NCI-H526 (cell line): ENCODE data around the gene MRPL28.
"Not testable (repeated sequence)": the region's sequence is repeated elsewhere in the genome, so short reads cannot be mapped to it uniquely, and the experiment has no call there.

ENCODE experiments used
- DNase-seq, 2 experiments: peaks; one replicate each; lab custom pipeline; 2025; lab: John Stamatoyannopoulos, UW

The MRPL28 gene

DNA sequence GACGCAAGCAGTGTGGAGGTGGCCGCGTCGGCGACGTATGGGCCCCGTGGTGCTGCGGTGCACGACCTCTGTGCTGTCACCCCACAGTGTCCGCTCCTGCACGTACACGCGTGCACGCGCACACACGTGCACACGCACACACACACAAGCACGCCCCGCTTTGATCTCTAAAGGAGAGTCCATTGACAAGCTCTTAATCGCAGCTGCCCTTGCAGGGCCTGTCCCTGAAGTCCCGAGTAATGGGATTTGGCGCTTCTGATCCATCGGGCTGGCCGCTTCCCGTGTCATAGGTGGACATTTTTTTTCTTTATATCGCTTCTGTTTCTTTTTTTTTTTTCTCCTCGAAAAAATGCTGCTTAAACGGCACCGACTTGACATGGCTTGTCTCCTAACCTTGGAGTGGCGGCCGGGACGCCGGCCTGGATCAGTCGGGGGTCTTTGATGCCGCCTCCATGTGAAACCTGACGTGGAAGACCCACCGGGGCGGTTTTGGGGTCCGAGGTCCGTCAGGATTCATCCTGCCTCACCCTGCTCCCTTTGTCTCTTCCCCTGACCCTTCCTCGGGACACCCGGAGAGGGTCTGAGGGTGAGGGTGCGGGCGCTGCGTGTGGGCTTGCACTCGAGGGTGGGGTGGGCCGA lies 9.5 kb downstream of the MRPL28 start:
- no peak for DNase-seq

GRCh38 chr16:359871-360697 lies 10.3 kb downstream of the MRPL28 start:
- DNase-seq, result no peak

DNA sequence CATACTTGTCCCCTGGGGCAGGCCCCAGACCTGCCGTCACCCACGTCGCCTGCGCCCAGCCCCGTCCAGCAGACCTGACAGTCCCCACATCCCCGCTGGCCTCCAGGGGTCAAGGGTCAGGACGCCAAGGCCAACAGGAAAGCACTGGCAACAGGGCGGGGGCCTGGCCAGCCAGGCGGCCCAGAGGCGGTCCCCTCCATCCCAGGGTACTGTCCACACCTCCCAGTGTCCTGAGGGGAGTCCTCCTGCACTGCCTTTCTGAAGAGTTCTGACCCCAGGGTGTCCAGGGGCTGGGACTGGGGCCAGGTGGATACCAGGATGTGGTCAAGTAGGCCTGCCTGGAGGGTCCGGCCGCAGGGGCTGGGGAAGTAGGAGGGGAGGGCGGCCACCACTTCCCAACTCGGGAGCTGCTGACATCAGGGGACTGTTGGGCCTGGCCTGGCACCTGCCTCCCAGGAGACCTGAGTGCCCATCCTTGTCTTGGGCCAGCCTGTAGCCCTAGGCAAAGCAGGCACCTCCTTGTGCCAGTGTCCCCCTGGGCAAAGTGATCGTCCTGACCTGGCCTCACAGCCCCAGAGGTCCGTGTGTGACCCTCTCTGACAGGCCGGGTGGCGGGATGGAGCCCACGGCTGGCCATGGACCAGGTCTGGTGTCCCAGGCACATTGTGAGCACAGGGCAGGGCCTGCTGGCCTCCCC lies 11.1 kb downstream of the MRPL28 start:
- DNase-seq, result no peak

DNA sequence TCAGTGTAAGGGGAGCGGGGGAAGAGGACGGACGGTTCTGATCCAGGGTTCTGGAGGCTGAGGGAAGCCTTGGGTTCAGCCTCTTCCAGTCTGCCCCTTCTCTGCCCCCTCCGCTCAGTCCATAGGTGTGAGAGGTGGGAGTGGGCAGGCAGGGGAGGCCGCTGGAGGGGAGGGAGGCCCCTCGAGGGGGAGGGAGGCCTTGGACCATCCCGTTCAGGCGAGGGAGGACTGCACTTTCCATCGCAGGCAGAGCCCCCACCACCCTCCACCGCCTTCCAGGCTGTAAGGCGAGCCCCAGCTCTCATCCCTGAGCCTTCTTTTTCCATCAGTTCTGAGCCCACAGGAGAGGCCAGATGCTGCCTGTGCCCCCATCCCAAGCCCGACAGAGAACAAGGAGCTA lies 13.6 kb downstream of the MRPL28 start:
- DNase-seq, result no peak

DNA sequence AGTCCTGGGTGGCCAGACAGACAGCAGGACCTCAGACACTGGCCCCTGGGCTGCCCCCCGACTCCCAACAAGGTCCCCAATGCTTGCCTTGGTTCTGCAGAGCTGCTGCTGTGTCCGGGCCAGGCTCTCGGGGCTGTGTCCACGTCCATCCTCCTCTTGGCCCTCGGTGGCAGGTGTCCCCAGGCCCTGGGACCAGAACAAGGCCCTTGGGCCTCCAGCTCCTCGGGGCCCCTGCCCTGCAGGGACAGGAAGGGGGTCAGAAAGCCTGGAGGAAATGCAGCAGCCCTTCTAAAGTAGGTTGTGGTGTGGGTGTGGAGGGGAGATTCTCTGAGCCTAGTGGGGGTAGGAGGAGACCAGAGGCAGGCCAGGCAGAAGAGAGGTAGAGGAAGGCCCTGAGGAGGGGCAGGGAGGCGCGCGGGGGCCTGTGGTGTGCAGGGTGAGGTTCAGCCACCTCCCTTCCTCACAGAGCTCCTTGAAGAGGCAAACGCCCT lies 15.3 kb downstream of the MRPL28 start:
- no peak for DNase-seq

DNA sequence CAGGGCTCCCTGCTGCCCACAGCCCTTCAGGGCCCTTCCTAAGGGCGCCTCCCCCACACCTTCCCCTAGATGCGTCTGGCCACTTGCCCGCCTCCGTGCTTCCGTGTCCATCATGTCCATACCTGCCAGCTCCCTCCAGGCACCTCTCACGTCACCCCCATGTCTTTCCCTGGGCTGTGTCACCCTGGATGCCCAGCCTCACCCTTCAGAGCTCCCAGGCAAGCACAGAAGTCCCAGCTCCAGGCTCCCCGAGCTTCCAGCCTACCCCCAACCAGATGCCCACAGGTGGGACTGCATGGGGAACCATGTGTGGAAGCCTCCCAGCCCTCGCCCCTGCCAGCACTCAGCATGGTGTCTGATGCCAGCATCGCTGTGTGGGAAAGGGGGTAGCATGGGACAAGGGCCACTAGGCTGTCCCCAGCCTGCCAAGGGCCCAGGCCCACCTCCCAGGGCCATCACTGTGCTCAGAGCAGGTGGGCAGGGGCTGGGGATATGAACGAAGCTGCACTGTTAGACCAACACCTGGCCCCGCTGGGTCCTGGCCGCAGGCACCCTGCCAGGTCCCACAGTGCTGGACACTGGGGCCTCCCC lies 16.0 kb downstream of the MRPL28 start:
- no peak for DNase-seq

GRCh38 chr16:353404-354290 lies 16.7 kb downstream of the MRPL28 start:
- no peak for DNase-seq

GRCh38 chr16:352547-353403 lies 17.6 kb downstream of the MRPL28 start, which contains the start of gene AXIN1:
Gene AXIN1, minus strand, starts transcription at chr16:352723. Its CDS starts 5,698 bp downstream, at chr16:347025.
- DNase-seq, result peak; percentile 79 to 98

DNA sequence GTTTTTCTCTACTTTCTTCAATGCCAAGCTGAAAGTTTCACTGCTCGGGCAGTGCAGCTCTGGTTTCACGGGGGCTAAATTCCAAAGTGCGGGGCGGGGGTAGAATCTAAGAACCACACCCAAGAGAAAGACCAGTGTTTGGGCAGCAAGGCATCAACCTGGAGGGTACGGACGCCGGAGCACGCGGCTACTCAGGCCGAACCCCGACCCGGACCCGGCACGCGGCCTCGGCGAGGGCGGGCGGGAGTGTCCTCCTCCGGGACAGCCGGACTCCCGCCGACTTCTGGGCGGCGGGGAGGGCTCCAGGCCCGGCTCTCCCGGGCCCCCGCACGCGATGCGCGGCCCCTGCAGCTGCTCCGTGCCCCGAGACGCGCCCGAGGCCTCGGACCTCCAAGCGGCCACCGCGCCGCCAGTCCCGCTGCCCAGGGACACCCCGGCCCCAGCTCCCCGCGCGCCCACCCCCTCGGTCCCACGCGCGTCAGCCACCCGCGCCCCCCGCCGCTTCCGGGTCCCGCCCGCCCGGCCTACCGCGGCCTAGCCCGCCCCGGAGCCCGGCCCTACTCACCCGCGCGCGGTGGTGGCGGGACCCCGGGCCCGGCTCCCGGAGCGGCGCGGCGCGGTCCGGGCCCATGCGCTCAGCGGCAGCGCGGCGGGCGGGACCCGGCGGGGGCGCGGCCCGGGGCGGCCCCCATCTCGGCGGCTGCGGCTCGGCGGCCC lies 18.4 kb downstream of the MRPL28 start:
- DNase-seq, result no peak

- no peak for DNase-seq
These were observed 20.1 kb downstream of the MRPL28 start for GRCh38 chr16:350203-350602.

GRCh38 chr16:349211-349610 lies 21.1 kb downstream of the MRPL28 start:
- DNase-seq, result no peak

DNA sequence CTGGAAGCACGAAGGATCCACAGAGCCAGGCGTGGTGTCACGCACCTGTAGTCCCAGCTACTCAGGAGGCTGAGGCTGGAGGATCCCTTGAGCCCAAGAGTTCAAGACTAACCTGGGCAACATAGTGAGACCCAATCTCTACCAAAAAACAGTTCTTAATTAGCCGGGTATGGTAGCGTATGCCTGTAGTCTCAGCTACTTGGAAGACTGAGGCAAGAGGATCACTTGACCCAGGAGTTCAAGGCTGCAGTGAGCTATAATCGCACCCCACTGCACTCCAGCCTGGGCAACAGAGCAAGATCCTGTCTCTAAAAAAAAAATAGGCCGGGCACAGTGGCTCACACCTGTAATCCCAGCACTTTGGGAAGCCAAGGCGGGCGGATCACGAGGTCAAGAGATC lies 21.8 kb downstream of the MRPL28 start:
- not testable (repeated sequence) for DNase-seq

GRCh38 chr16:347203-347602 lies 23.1 kb downstream of the MRPL28 start:
- no peak for DNase-seq

DNA sequence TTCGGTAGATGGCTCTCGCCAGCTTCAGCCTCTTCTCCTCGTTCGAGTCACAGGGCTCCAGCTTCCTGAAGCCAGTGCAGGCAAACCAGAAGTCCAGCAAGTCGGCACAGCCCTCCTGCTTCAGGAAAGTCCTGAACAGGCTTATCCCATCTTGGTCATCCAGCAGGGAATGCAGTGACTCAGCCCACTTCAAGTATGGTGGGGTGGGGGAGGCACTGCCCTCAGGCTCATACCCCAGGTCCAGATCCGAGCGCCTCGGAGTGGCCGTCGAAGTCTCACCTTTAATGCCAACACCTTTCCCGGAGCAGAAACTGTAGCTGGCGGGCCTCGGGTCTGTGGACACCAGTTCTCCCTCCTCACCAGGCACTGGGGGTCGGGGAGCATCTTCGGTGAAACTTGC lies 23.8 kb downstream of the MRPL28 start:
- DNase-seq, result no peak

DNA sequence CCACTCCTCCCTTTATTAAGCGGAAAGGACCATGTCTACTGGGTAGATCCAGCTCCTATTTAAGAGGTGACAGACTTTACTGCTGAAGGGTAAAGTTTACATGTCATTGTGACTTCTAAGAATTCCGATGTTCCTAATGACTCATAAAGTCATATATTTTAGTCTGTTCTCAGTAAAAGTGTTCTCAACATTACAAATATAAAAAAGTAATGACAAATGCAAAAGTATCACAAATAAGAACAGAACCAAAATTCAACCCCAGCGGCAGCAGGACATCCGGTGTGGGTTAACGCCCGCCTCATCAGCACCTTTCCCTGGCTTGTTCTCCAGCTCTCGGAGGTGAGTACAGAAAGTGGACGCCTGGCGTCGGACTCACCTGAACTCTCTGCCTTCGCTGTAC lies 24.6 kb downstream of the MRPL28 start:
- DNase-seq, result no peak

DNA sequence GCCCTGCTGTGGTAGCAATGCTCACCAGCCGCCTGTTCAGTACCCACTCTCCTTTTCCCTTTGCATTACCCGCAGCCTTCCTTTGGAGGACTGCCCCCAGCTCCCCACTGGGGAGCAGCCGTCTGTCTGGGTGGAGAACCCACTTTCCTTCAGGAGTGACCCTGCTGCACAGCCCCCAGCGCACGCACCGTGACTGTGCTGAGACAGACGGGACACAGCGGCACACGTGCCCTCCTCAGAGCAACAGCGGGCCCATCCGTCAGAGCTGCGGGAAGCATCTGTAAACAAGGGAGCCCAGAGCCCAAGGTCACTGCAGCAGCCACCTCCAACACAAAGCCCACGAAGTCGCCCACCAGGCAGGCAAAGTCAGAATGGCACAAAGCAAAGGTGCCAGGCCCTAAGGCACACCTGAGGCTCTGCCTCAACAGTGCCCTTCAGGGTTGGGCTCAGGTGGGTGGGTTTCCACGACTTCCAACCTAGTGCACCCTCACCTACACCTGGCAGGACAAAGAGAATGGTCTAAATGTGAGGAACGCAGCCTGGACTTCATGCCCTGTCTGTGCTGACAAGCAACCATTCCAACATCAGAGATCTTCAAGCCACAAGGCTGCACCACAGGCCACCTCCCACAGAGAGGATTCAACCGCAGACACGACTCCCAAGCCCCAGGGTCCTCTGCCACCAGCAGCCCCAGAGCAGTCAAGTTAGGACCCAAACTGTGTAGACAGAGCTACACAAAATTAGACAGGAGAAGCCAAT lies 27.7 kb downstream of the MRPL28 start:
- no peak for DNase-seq

- DNase-seq, result not testable (repeated sequence)
These were observed 28.4 kb downstream of the MRPL28 start for GRCh38 chr16:341974-342336.

GRCh38 chr16:341095-341973 lies 29.0 kb downstream of the MRPL28 start:
- DNase-seq, result not testable (repeated sequence)
